Fibroblast of skin of scalp (primary cell): ENCODE measurements around the gene LAMC2.

ENCODE experiments used
- DNase-seq: peaks from one replicate; pipeline ENCODE4 v3.0.0-alpha.2; 2013

The LAMC2 gene

DNA sequence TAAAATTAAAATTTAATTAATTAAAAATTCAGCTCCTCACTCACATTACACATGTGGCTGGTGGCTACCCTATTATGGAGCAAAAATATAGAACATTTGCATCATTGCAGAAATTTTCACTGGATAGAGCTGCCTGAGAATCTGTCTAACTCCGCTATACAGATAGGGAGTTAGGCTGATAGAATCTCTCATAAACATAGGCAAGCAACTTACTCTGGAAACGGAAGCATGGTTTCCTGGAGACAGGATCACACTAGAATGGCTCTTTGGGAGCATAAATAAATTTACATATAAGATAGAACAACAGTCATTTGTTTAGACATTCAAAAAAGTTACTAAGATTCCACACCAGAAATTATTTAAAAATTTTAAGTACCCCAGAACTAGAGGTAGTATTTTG, 12.2 kb upstream of the LAMC2 start:
- no peak for DNase-seq

DNA sequence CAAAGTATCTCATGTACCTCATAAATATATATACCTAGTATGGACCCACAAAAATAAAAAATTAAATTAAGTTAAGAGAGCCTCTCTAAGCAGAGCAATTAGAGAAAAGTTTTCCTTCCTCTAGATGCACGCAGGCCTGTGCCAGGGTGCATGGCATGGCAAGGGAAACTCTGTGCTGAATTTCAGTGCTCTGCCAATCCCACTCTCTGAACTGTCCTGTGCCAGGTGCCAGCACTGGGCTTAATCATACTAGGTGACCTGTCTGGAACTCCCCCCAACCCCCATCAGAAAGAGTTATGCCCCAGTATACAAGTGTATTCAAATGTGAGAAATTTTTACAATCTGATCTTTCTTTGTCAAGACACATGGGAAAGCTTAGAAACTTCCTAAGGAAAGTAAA, 10.4 kb upstream of the LAMC2 start:
- DNase-seq, result no peak

DNA sequence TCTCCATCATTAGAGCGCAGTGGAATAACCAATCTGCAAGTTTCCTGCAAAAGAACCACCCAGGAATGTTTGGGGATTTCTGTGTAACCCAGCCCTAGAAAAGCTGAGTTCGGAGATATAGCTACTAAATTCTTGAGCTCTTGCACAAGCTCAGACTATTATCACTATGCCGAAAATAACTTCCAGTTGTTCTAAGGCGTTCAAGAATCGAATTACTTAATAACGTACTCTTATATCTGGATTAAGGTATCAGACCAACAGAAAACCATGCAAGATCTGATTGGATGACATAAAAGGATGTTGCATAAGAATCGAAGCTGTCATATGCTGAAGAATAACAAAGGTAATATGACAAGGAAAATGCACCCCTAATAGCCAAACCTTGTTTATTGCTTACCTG, 7.5 kb upstream of the LAMC2 start:
- no peak for DNase-seq

DNA sequence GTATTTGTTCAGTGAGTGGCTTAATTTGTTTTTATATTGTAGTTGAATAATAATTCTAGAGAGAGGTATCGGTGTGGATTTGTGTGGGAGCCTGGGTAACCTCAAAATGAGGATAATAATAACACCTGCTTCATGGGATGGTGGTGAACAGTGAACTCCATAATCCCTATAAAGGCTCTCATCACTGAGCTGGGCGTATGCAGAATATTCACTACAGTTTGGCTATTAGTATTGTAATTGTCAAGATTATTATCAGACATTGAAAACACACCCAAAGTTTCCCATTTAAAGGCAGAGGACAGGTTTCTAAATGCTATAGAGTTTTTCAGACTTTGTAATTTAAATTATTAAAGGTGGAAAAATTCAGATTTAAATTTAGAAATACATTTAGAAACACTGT, 7.0 kb upstream of the LAMC2 start:
- no peak for DNase-seq

DNA sequence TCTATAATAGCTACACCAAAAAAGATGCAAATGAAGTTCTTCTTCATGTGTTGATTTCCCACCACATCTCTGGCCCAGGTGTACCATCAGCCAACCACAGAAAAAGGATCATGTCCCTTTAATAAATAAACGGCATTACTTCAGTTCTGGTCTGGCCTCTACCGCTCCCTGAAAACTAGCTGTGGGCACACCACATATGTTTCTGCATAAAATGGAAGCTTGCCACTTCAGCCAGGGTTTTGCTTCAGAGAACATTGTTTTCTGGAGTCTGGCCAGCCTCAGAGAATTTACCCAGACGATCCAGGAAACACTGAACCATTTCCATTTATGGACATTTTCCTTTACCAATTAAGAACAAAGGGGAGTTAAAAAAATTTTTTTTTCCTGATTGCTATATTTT, 5.8 kb upstream of the LAMC2 start:
- peak; percentile 95 for DNase-seq

DNA sequence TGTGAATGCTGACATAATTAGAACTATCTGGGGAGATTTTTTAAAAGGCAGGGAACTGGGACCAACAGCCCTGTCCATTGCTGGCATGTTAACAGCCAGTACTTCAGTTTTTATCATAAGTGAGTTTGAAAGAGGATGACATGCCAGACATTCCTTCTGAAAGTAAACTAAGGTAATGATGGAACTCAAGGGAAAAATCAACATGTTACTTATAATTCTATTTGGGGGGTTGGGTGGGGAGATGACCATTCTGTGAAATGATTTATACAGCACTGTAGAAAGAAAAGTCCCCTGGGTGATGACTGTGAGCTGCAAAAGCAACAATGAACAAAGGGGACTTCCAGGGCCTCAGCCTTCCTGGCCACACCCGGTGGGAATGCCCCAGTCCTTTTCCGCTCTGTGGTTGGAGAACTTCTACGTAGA, 5.4 kb upstream of the LAMC2 start:
- peak; percentile 93 for DNase-seq

DNA sequence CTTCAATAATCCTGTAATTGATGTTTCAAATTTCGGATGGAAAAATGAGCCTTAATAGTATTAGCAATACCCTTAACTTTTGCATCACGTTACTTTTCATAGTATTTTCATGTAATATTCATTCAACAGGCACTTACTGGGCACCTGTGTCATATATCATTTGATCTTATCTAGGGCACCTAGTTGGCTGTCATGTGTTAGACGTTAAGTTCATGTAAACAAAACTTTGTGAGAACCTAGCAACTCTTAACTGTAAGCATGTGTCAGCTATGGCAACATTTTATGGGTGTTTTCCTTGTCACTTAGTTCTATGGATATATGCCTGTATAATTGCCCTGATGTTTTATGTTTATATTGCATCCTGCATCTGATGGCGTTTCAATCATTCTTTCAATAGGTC, 777 bp downstream of the LAMC2 start:
- DNase-seq, result no peak

DNA sequence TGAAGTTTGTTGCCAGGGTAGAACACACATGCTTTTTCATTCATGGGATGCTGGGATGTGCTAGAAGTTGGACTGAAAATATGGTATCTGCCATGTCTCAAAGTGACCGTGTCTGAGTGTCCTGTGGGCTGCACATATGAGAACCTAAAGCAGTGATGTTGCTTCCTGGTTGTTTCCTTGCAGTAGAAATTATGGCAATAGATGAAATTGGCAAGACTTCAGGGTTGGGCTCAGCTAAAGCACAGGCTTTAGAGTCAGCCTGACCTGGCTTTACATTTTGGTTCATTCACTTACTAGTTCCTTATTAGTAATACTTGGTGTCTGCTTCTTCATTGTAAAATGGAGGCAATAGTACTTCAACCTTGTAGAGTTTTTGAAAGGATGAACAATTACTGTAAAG, 2.2 kb downstream of the LAMC2 start:
- no peak for DNase-seq

DNA sequence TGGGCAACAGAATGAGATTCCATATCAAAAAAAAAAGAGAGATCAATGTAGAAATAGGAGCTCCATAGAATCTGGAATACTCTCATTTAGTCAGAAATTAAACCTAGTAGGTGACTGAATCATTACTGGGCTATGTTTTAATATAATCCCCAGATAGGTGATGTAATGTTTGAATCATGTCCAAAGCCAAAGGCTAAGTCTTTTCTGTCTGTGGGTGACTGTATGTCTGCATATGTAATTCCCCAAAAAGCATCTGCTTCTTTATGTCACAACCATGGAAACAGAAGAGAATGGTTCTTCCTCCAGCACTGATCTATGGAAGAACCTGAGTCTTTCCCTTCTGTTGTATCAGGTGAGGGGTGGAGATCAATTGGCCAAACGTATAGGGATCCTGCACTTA, 5.8 kb downstream of the LAMC2 start:
- peak; percentile 91 for DNase-seq

DNA sequence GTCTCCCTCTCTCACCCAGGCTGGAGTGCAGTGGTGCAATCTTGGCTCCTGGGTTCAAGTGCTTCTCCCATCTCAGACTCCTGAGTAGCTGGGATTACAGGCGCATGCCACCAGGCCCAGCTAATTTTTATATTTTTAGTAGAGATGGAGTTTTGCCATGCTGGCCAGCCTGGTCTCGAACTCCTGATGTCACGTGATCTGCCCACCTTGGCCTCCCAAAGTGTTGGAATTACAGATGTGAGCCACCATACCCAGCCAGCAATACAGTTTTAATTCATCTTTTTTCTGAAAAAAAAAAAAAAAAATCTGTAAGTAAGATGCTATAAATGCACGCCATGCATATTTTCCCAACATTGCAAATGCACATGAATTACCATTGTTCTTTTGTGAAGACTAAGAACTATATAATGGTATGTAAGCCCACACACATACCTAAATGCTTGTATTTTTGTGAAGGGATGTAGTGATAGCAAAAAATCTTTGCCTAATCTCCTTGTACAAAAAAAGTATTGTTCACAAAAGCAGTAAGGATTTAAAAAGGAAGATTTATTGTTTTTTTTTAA, 8.0 kb downstream of the LAMC2 start:
- no peak for DNase-seq

DNA sequence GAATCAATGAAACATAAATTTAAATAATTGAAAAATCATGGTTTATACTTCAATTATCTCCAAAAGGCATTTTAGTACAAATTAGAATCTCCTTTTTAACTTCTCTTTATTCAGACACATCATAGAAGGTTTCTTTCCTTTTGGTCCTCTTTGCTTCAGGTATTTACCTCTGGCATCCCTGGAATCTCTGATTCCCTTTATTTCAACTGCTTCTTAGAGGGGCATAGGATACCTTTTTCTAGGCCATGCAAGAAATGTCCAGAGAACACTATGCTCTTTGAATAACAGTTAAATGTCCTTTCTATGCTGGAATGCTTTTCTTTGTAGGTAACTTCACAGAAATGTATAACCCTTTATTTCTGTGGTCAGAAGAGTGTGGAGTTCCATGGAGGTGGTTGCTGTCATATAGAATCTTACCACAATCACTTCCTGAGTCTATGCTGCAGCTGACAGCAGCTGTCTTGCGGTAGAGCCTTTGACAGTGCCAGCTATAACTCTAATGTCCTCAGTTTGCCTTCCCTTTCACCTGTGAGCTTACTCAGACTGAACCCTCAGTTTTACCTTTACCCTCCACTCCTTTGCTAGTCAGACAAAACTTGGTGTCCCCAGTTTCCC, 8.6 kb downstream of the LAMC2 start:
- no peak for DNase-seq

DNA sequence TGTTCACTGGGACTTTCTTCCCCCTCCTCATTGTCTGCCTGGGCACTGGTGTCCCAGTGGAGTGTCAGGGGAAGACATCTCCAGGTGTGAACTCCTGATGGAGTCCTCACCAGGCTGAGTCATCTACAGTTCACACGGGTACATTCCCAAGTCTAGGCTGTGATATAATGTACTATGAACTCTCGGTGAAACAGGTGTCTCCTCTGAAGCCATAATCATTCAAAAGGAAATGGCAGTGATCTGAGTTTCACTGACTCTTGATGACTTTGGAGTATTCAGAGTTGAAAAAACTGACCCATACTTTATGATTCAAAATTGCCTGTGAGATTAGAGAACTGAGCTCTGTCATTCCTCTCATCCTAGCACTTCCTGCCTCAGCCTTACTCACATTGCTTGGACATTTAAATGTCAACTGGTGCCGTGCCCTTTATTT, 9.1 kb downstream of the LAMC2 start:
- DNase-seq, result no peak

DNA sequence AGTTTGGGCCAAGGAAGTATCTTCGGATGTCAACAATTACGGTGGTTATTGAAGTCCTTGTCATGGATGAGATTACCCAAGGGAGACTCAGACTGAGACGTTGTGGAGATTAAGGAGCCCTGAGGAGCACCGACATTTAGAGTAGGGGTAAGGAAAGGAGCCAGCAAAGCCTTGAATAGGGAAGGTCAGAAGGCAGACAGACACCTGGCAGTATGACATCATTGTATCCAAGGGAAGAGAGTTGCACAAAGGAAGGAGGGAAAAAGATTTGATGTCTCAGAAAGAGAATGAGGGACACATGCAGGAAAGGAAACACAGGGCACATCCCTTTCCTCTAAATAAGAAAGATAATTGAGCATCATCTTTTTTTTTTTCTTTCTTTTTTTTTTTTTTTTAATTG, 11.7 kb downstream of the LAMC2 start:
- no peak for DNase-seq

DNA sequence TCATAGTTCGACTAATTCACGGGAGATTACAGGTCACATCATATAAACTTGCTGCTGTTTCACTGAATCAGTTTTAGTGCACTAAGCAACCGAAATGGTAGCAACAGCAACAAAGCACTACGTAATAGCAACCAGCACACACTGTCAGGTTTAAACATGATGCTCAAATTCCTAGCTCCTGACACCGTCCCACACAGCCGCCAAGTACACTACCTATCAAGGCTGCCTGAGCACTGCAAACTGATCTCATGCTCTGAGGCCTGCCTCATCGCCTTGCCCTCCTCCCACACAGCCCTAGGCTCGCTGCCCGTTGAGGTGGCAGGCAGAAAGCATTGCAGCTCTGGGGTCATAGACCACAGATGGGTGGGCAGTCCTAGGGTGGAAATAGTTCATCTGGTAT, 12.4 kb downstream of the LAMC2 start:
- no peak for DNase-seq

DNA sequence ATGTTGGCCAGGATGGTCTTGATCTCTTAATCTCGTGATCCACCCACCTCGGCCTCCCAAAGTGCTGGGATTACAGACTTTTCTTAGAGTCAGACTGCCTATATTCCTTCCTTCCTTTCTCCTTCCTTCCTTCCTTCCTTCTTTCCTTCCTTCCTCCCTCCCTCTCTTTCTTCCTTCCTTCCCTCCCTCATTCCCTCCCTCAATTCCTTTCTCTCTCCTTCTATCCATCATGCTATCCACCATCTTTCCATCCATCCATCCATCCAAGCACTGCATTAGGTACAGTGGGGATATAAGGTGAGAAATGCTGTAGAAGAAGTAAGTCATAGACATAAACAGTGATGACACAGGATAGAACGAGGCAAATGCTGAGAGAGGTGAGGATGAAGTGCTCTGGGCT, 13.2 kb downstream of the LAMC2 start:
- DNase-seq, result no peak

DNA sequence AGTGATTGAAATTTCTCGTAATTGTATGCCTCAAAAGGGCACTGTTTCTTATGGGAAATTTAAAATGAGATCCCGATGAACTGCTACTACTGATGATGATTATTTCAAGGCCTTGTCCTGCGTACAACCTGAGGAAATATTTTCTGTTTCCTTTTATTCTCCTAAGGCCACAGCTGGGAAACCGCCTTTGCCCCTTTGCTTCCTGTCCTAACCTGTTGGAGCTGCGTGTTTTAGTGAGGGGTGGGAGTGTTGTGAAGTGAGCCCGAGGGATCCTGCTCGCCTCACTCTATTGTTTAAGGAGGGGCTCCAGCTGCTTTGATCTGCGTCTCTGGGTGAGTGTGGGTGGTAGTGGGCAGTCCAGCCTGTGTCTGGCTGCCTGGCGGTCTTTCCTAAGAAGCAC, 14.4 kb downstream of the LAMC2 start:
- DNase-seq, result no peak

DNA sequence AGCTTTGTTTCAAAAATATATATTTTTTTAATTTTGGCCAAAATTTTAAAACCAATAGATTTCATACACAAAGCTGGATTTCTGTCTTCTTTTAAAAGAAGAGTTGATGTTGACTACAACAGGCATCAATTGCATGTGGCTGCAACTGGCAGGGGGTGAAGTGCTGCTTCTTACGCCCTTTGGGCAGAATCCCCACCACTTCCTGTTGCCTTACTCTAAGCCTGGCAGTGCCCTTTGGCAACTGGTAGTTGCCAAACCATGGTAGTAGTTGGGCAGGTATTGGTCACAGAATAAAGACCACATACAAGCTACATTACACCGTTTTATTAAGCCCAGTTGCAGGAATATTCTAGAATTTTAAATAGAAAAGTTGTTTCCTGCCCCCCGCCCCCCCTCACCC, 17.0 kb downstream of the LAMC2 start:
- no peak for DNase-seq

DNA sequence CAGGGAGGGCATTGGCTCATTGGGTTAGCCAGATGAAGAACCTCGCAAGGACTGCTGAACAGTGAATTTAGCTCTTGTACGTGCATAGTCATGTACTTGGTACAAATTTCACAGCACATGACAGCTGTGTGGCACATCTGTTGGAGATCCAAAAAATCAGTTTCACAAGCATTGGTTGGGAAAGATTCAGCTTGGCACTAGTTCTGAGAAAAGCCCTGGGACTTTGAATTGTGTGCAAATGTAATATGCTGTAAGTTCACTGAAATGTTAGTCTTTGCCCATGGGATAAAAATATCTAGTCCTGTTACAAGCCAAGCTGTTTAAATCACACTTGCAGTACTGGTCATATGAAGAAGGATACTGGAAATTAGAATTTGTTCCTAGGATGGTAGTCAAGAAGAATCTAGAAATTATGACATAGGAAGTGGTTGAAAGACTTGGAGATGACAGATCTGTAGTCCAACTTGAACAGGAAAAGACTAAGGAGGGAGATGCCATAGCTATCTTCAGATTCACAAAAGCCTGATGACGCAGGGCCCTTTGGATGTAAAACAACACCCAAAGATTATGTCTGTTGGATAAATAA, 19.2 kb downstream of the LAMC2 start:
- peak; percentile 66 for DNase-seq

DNA sequence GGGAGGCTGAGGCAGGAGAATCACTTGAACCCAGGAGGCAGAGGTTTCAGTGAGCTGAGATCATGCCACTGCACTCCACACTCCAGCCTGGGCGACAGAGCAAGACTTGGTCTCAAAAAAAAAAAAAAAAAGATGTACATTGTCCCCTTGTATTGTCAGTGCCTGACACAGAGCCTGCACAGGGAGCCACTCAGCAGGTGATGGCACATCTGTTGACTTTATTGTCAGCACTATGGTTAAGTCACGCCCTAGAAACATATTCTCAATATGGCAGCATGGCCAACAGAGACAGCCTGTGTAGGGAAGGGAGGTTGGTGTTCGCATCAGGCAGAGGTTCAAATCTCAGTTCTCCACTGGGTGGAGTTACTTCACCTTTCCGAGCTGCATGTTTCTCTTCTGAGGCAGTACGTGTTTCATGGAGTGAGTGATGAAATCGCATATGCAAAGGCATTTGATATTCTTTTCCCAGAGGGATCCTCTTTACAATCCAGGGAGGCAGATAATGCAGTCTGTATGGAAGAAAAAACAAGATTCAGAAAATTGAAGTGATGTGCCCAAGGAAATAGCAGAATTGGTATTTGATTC, 20.6 kb downstream of the LAMC2 start:
- DNase-seq, result peak; percentile 32

DNA sequence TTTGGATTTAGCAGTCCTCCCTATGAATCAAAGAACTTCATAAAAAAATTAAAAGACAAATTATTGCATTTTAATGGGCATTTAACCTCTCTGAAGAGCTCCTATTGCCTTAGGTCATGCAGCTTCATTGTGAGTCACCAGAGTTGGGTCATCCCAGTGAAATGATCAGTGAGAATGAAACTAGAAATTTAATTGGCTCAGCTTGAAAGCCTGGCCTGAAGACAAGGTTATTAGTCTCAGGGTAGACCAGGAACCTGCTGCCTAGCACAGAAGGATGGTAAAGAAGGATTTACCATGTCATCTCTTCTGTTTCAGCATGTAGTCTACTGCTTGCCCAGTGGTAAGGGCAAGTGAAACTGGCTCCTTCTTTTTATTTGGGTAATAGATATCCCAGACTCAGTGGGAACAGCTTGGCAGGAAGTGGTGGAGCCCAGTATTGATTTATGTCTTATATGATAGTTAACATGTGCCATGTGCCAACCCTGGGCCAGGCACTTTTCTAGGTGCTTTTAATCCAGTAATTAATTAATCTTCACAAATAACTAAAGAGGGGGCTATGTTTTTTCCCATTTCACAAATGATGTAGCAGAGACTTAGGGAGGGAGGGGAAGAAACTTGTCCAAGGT, 23.6 kb downstream of the LAMC2 start:
- DNase-seq, result peak; percentile 78

DNA sequence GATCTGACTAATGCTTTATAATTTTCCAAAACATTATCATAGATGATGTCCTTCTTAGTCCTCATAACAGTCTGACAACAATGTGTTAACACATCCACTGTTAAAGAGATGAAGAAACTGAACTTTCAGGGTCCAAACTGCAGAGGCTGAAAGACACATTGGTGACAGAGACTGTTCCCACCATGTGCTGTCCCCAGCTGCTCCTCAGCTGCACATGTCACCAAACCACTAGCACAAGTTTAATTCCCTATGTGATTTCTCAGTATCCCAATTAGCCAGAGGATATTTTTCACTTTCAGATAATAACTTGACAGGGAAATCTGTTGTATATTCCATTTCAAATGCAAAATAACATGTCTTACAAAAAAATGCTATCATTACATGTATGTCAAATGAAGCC, 24.6 kb downstream of the LAMC2 start:
- DNase-seq, result no peak

DNA sequence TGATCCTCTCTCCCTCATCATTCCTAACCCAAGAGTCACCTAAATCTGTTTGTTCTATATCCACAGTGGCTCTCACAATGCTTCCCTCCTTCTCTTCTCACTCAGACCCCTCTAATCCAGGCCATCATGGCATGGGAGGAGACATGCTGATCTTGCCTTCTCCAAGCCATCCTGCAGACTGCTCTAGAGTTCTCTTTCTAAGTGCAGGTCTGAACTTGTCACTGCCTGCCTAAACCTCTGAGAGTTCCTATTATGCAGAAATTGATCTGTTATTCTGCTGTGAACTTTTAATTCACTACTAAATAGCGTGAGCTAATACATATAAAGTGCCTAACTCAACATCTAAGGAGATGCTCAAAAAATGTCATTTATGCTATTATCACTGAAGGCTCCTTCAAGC, 26.8 kb downstream of the LAMC2 start:
- no peak for DNase-seq

DNA sequence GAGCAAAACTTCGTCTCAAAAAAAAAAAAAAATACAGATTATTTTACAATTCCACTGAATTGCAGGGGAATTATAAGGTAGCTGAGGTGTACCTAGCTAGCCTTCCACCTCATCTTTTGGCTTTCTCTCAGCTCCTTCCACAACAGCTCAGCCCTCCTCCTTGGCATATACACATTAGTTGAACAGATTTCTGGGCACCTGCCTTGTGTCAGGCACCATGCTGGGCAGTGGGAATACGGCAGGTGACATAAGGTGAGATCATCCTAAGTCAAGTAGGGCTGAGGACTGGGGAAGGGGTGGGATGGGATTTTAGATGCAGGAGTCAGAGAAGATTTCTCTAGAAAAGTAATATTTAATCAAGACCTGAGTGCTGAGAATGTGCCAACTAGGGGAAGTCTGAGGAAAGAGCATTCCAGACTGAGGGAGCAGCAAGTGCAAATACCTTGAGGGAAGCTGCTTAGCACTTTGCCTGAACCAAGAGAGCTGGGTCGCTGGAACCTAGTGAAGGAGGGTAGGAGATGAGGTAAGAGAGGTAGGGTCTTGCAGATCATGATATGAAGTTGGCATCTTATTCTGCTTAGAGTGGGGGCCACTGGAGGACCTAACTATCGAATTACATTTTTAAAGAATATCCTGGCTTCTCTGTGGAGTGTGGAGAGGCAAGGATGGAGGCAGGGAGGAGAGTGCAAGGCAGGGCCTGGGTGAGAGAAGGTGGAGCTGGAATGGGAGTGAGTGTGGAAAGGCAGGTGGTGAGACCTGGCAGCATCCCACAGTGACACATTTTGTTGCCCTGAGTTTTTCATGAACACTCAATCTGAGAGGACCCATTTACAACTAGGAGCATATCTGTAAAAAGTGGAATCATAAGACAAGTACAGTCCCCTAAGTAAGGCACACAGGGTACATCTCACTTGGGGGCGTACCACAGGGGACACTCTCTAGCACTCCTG, 28.2 kb downstream of the LAMC2 start:
- no peak for DNase-seq
